BE2C (cell line): ENCODE measurements around the gene PARP3.

Source experiments
- DNase-seq: peaks from one replicate; pipeline ENCODE4 v3.0.0-alpha.2; 2020
- H3K27me3 ChIP-seq: fragments of 250-450 bp; sonication (Bioruptor Pico); 2 replicates; pipeline ENCODE4 v1.5.1; 2020; ENCODE audit warnings: mild to moderate bottlenecking
- H3K36me3 ChIP-seq: fragments of 250-450 bp; sonication (Bioruptor Pico); 2 replicates; pipeline ENCODE4 v1.5.1; 2020; ENCODE audit warnings: mild to moderate bottlenecking
- H3K4me1 ChIP-seq: fragments of 250-450 bp; sonication (Bioruptor Pico); 2 replicates; pipeline ENCODE4 v1.5.1; 2020
- H3K4me3 ChIP-seq: 2 replicates; pipeline ENCODE4 v1.5.1; 2011; ENCODE audit warnings: low read depth, low read length
- H3K9me3 ChIP-seq: fragments of 250-450 bp; sonication (Bioruptor Pico); 2 replicates; pipeline ENCODE4 v1.5.1; 2020
- TF ChIP-seq, protein P1 (sequence below): IDR thresholded peaks from 2 replicates; pipeline ENCODE4 v1.5.1; 2012; ENCODE audit warnings: mild to moderate bottlenecking, low read depth, low read length

The PARP3 gene

DNA sequence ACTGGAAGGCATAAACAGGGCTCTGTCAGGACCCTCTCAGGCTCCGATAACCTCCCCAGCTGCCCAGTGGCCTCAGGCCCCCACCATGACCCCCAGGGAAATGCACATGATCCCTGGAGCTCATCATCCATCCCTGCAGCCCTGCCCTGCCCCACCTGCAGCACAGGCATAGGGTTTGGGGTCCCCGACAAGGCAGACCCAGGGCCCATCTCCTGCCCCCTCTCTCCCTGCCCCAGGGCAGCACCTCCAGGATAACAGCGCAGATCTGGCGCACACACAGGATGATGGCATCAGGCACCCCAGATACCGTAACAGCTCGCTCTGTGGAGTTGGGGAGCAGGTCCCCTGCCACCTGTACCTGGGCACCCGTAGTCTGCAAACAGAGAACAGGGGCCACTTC is 17.5 kb downstream of the PARP3 start:
- Histone ChIP-seq H3K27me3 (no peaks in the 10 kb centered on the region), H3K4me3 (no peak overlapping the region), H3K4me1 (no peaks in the 10 kb centered on the region), H3K36me3 (no peaks in the 10 kb centered on the region), H3K9me3 (no peaks in the 10 kb centered on the region)
- TF ChIP-seq, protein P1, sequence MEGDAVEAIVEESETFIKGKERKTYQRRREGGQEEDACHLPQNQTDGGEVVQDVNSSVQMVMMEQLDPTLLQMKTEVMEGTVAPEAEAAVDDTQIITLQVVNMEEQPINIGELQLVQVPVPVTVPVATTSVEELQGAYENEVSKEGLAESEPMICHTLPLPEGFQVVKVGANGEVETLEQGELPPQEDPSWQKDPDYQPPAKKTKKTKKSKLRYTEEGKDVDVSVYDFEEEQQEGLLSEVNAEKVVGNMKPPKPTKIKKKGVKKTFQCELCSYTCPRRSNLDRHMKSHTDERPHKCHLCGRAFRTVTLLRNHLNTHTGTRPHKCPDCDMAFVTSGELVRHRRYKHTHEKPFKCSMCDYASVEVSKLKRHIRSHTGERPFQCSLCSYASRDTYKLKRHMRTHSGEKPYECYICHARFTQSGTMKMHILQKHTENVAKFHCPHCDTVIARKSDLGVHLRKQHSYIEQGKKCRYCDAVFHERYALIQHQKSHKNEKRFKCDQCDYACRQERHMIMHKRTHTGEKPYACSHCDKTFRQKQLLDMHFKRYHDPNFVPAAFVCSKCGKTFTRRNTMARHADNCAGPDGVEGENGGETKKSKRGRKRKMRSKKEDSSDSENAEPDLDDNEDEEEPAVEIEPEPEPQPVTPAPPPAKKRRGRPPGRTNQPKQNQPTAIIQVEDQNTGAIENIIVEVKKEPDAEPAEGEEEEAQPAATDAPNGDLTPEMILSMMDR, result no peak
- DNase-seq, result no peak

DNA sequence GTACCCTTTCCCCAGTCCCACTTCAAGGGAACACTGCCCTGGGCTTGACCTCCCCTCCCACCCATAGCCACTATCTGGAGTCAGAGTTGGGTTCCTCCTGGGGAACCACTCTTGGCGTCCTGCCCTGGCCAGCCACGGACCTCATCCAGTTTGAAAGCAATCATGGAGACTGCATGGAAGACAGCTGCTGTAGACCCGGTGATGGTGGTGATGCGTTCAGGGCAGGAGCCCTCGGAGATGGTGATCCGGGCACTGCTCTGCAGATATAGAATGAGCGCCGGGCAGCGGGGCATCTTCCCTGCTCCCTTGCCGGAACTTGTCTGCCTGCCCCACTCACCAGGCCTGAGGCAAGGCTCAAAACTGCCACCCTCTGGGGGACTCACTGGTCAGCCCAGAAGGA is 18.2 kb downstream of the PARP3 start:
- TF ChIP-seq, protein P1, result no peak
- no peaks in the 10 kb centered on the region for H3K9me3 ChIP-seq
- no peaks in the 10 kb centered on the region for H3K4me1 ChIP-seq
- H3K36me3 ChIP-seq, result no peaks in the 10 kb centered on the region
- DNase-seq, result no peak
- no peak overlapping the region for H3K4me3 ChIP-seq
- H3K27me3 ChIP-seq, result no peaks in the 10 kb centered on the region

DNA sequence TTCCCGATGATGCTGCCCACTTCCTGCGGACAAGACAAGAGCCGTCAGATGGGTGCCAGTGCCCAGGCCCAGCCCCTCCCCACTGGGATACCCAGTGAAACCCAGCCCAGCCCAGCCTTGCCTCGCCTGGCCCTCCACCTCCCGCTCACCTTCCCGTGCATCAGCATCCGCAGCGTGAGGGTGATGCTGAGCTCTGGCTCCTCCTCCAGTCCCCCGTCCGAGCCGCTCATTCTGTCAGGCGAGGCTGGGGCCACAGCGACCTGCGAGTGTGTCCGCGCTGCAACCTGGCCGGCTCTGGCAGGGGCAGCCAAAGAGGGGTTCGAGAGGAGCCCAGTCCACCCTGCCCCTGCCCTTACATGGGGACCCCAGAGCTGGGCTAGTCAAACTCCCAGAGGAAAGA is 18.8 kb downstream of the PARP3 start:
- no peaks in the 10 kb centered on the region for H3K36me3 ChIP-seq
- no peaks in the 10 kb centered on the region for H3K27me3 ChIP-seq
- H3K9me3 ChIP-seq, result no peaks in the 10 kb centered on the region
- peaks cover under 1% of the 10 kb centered on the region; the same call in 1 of the 2 replicates for H3K4me1 ChIP-seq
- TF ChIP-seq, protein P1, result no peak
- no peak overlapping the region for H3K4me3 ChIP-seq
- no peak for DNase-seq

GRCh38 chr3:51961602-51962569 is 19.7 kb downstream of the PARP3 start:
- no peak for DNase-seq
- Histone ChIP-seq H3K36me3 (no peaks in the 10 kb centered on the region), H3K9me3 (no peaks in the 10 kb centered on the region), H3K4me3 (no peak overlapping the region), H3K27me3 (no peaks in the 10 kb centered on the region), H3K4me1 (peaks cover 2% of the 10 kb centered on the region; the same call in 1 of the 2 replicates)
- TF ChIP-seq, protein P1, result no peak

GRCh38 chr3:51962854-51963530 is 20.8 kb downstream of the PARP3 start:
- TF ChIP-seq, protein P1, result no peak
- Histone ChIP-seq H3K4me3 (no peak overlapping the region), H3K36me3 (no peaks in the 10 kb centered on the region), H3K27me3 (no peaks in the 10 kb centered on the region), H3K4me1 (peaks cover 2% of the 10 kb centered on the region; the same call in 1 of the 2 replicates), H3K9me3 (no peaks in the 10 kb centered on the region)
- DNase-seq, result no peak
